ENCODE measurements around the gene CABP1. TPM values are rescaled to one million over a fixed set of nuclear protein-coding genes. Genes with fewer than 3 reads are reported as not detected.

The CABP1 gene
- total RNA-seq, 1 donor from 2014 or later = 0.27 TPM

DNA sequence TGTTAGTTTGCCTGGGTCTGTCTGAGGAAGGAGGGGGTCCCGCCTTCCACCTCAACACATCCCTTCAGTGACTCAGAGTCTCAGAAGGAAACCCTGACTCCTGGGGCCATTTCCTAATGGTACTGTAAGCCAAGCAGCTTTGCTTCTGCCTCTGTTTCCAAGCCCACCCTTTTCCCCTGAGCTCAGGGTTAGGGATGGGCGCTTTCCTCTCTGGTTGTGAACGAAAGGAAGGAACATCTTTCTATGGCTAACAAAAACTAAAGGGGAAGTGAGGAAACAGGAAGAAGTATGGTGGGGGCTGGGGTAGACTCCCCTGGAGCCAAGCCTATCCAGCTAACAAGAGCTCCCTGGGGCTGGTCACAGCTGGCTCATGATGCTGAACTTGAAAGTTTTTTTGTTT is 58.2 kb downstream of the CABP1 start:
- Mint-ChIP-seq H3K4me1 (peaks cover 11% of the 10 kb centered on the region), H3K27ac (no peak overlapping the region), H3K9me3 (no peaks in the 10 kb centered on the region), H3K4me3 (no peak overlapping the region), H3K27me3 (no peaks in the 10 kb centered on the region), H3K36me3 (ENCODE audit: low read depth) (peaks cover 95% of the 10 kb centered on the region)
- DNase-seq (no peak), ATAC-seq (ENCODE audit: low read depth) (no peak)
- POLR2A ChIA-PET = interaction anchor here (0.6 to 1.3 kb wide), 4 partner anchors 10 to 1187 kb away, joined by 3 to 8 read pairs (median 4); no protein-coding TSS in a partner anchor
- CTCF ChIA-PET = interaction anchor here (1.8 kb wide), 1 partner anchor 49 kb away, joined by 9 read pairs; no protein-coding TSS in a partner anchor
- TF ChIP-seq, protein P1, sequence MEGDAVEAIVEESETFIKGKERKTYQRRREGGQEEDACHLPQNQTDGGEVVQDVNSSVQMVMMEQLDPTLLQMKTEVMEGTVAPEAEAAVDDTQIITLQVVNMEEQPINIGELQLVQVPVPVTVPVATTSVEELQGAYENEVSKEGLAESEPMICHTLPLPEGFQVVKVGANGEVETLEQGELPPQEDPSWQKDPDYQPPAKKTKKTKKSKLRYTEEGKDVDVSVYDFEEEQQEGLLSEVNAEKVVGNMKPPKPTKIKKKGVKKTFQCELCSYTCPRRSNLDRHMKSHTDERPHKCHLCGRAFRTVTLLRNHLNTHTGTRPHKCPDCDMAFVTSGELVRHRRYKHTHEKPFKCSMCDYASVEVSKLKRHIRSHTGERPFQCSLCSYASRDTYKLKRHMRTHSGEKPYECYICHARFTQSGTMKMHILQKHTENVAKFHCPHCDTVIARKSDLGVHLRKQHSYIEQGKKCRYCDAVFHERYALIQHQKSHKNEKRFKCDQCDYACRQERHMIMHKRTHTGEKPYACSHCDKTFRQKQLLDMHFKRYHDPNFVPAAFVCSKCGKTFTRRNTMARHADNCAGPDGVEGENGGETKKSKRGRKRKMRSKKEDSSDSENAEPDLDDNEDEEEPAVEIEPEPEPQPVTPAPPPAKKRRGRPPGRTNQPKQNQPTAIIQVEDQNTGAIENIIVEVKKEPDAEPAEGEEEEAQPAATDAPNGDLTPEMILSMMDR (IDR thresholded peaks at IDR 0.05) = no peak
- intact Hi-C loops (cut with micrococcal nuclease) = no loop called here

DNA sequence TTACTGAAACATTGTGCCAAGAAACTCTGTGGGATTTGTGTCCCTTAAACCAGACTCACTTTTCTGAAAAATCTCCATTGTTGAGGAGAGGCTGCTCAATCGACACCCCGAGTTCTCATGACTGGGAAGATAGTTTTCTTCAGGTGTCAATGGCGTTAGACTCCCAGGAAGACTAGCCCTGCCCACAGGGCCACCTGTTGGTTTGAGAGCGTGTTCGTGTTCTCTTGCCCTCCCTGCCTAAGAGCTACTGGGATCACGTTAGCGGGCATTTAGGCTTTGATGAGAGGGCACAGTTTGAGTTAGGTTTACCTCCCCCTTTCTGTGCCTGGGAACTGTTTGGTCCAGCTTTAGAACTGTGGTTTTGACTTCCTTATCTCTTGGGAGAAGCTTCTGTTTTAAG is 59.1 kb downstream of the CABP1 start:
- no peak for DNase-seq
- no peak for ATAC-seq (ENCODE audit: low read depth)
- POLR2A ChIA-PET = interaction anchor here (0.6 kb wide), 1 partner anchor 24 kb away, joined by 3 read pairs; no protein-coding TSS in a partner anchor
- Mint-ChIP-seq H3K27me3 (no peaks in the 10 kb centered on the region), H3K36me3 (ENCODE audit: low read depth) (peaks cover 87% of the 10 kb centered on the region), H3K9me3 (no peaks in the 10 kb centered on the region), H3K4me1 (peaks cover 11% of the 10 kb centered on the region), H3K4me3 (no peak overlapping the region), H3K27ac (no peak overlapping the region)
- intact Hi-C loops (cut with micrococcal nuclease) = no loop called here
- CTCF ChIA-PET = no interaction called here
- TF ChIP-seq, protein P1 (IDR thresholded peaks at IDR 0.05) = no peak

DNA sequence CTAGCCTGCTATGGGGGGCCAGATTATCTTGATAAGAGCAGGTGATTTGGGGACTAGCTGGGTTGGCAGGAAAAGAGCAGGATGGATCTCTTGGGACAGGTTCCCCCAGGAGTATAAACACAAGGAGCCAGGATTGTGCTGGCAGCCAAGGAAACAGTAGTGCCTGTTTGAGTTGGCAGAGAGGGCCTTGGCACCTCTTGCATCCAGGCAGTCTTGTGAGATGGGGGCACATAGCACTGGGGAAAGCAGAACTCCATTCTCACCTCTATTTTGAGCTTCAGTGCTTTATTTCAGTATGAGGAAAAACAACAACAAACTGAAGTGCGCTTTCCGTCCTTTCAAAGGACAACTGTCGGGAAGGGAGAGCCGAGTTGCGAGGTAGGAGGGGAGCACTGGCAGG is 60.5 kb downstream of the CABP1 start:
- Mint-ChIP-seq H3K27me3 (no peaks in the 10 kb centered on the region), H3K9me3 (no peaks in the 10 kb centered on the region), H3K4me1 (peaks cover 11% of the 10 kb centered on the region), H3K27ac (no peak overlapping the region), H3K4me3 (no peak overlapping the region), H3K36me3 (ENCODE audit: low read depth) (peaks cover 74% of the 10 kb centered on the region)
- ChIA-PET CTCF (interaction anchor here (0.9 kb wide), 1 partner anchor 9 kb away, joined by 3 read pairs; the partner anchor contains the start of gene UNC119B), POLR2A (interaction anchor here (0.7 to 1.0 kb wide), 2 partner anchors 10 to 207 kb away, joined by 3 to 4 read pairs; partner anchors contain the start of gene UNC119B)
- intact Hi-C loops (cut with micrococcal nuclease) = no loop called here
- DNase-seq = no peak
- TF ChIP-seq, protein P1 (IDR thresholded peaks at IDR 0.05) = no peak
- no peak for ATAC-seq (ENCODE audit: low read depth)

DNA sequence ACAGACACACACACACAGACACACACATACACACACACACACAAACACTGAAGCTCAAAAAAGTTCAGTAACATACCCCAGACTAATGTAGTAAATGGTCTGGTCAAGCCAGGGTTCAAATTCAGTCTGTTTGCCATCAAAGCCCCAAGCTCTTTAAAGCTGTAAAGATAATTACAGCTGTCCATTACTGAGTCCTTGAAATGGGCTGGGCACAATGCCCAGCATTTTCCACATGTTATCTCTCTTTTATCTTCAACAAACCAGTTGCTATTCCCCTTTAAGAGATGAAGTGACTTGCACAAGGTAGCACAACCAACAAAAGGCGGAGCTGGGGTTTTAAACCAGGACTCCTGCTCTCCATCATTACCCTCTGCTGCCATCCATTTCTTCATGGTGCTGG is 62.2 kb downstream of the CABP1 start:
- TF ChIP-seq, protein P1 (IDR thresholded peaks at IDR 0.05) = no peak
- DNase-seq (no peak), ATAC-seq (ENCODE audit: low read depth) (no peak)
- Mint-ChIP-seq H3K9me3 (no peaks in the 10 kb centered on the region), H3K27me3 (no peaks in the 10 kb centered on the region), H3K36me3 (ENCODE audit: low read depth) (peaks cover 57% of the 10 kb centered on the region), H3K27ac (no peak overlapping the region), H3K4me3 (no peak overlapping the region), H3K4me1 (peaks cover 11% of the 10 kb centered on the region)
- intact Hi-C loops (cut with micrococcal nuclease) = no loop called here
- POLR2A ChIA-PET = interaction anchor here (0.9 kb wide), 1 partner anchor 16 kb away, joined by 3 read pairs; the partner anchor contains the start of gene MLEC
- CTCF ChIA-PET = interaction anchor here (0.9 kb wide), 1 partner anchor 56 kb away, joined by 3 read pairs; no protein-coding TSS in a partner anchor

DNA sequence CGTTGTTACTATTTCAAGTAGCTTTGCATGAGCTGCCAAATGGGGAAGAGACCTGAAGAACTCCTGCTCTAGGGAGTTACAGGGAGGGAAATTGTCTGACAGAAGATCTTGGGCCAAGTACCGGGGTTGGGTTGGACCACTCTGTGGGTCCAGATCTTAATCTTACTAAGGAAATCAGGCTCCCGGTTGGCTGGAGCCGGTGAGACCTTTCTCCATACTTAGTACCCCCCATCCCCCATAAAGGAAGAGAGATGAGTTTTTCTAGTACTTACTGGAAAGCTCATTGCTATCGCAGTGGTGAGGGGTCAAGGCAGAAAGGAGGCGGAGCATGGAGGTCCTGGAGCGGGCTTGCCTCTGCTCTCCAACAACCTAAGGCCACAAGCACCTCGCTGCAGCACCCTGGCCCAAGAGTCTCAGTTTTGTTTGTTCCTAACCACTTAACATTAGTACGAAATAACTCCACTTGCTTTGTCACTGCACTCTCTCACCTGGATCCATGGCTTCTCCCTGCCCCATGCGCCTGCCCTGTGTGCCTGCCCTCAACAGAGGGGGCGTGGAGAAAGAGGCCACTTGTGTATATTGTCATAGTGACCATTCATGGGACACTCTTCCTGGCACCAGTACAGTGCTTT is 63.0 kb downstream of the CABP1 start:
- no peaks in the 10 kb centered on the region for H3K27me3 Mint-ChIP-seq
- POLR2A ChIA-PET = no interaction called here
- intact Hi-C loops (cut with micrococcal nuclease) = no loop called here
- H3K4me3 Mint-ChIP-seq = no peak overlapping the region
- peaks cover 7% of the 10 kb centered on the region for H3K4me1 Mint-ChIP-seq
- DNase-seq = no peak
- CTCF ChIA-PET = interaction anchor here (0.9 kb wide), 1 partner anchor 57 kb away, joined by 3 read pairs; no protein-coding TSS in a partner anchor
- peaks cover 49% of the 10 kb centered on the region for H3K36me3 Mint-ChIP-seq (ENCODE audit: low read depth)
- no peak overlapping the region for H3K27ac Mint-ChIP-seq
- no peak for ATAC-seq (ENCODE audit: low read depth)
- no peaks in the 10 kb centered on the region for H3K9me3 Mint-ChIP-seq
- TF ChIP-seq, protein P1 (IDR thresholded peaks at IDR 0.05) = no peak
